Fibroblast of skin of back (primary cell): ENCODE data around the gene SIAE.
A peak's percentile ranks its signal among the peaks of the same experiment; 100 is the strongest.
"Not testable (repeated sequence)": the region's sequence is repeated elsewhere in the genome, so short reads cannot be mapped to it uniquely, and the experiment has no call there.

ENCODE experiments used
- DNase-seq: peaks from one replicate; pipeline ENCODE4 v3.0.0-alpha.2; 2013

The SIAE gene

DNA sequence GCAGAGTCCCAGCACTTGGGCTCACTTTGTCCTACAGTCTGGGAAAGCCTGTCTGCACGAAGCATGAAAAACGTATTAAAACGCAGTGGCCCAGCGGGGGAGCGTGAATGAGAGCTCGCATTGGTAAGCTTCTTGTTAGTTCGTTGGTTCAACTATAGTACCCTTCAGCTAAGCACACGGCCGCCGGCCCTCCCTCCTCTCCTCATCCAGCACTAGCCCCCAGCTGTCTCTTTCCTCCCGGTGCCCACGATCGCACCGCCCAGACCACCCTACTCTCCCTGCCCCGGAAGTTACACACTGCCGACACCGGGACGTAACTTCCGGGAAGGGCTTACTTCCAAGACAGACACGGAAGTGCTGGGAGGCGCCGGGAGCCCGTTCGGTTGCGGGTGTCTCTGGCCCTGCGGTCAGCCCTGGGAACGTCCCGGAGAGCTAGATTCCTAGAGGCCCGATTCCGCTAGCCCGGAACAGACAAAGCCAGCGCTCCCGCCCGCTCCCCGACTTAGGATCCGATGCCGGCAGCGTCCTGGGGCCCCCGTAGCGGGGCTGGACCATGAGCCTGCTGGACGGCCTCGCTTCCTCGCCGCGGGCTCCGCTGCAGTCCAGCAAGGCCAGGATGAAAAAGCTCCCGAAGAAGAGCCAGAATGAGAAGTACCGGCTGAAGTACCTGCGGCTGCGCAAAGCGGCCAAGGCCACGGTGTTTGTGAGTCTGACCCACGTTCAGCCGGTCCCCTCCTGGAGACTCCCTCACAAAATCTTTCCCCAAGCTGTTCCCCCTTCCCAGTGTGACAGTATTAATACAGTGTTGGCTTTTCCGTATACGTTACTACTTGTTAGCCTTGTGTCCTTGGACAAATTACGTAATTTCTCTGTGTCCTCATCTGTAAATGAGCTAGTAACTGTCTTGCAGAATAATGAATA lies 50.7 kb downstream of the SIAE start, which contains the start of gene TBRG1:
Gene TBRG1, plus strand, starts transcription at position 334 of the 921 bp plus-strand sequence. Its CDS starts 220 bp downstream, at position 554.
- DNase-seq = peak; percentile 92

DNA sequence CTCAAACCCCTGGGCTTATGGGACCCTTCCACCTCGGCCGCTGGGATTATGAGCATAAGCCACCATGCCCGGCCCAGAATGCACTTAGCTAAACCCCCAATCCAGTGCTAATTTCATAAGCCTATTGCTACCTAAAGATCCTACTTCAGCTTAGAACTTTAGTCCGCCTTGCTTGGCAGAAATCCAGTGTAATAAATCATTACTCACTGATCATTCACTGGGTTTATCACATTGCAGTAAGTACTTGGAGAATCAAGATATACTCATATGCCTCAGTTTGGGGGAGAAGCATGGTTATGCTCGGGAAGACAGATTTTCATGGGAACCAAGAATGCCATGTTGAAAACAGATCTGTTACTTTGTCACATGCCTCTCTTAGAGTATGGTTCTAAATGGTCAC lies 54.7 kb downstream of the SIAE start:
- no peak for DNase-seq

DNA sequence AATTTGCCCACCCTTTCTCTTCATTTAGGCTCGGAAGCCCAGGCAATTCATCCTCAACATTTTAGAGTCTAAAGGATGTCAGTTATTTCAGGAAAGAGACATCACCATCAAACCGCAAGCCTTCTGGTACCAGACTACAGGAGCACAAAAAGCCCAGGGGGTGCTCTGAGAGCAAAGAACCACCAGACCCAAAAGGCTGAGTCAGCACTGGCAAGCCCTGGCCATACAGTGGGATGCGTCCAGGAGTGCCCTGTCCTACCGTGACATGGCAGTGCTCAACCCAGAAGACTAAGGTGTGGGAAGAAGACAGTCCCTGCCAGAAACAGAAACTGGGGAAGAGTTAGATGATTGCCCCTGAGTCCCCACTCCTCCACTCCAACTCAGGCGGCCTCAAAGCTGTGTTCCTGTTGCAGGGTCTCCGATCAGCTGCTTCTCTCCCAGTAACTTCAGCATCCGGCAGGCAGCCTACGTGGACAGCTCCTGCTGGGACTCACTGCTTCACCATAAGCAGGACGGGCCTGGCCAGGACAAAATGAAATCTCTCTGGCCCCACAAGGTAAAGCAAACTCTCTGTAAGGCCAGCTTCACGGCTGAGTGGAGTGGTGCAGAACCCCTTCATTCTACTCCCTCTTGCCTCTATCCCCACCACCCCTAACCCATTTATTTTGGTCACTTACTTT lies 60.8 kb downstream of the SIAE start:
- DNase-seq = no peak

DNA sequence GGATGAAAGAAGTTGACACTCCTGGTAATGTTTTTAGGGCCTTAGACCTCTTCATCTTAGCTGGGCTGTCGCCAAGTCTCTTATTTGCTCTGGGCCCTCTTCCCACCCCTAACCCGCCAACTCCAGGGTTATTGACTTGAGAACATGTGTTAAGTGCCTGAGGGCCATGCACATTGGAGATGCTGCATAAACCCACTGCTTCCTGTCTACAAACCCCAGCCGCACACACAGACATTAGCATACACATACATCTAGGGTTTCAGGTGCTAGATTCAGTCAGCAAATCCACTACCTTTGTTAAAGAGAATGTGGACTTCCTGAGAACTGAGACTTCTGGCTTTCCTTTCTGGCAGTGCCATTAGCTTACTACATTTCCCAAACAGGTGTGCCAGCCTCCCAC lies 61.5 kb downstream of the SIAE start:
- no peak for DNase-seq

DNA sequence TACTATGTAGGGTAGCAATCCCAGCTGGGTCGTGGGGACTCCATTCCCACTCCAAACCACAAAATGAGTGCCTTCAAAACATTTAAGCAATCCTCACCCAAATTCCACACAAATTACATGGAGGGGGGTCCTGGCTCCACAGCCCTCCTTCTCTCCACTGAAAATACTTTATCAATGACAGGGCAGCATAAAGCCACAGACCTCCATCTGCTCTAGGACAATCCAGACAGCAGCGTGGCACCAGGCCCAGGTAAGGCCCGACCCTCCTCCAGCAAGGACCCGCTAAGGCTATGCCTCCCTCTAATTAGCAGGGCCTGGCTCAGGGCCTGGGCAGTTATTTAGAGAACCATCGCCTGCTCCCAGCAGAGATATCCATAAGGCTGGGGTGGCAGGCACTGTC lies 62.5 kb downstream of the SIAE start, which contains the start of gene PANX3:
Gene PANX3, plus strand, starts transcription at position 365 of the 400 bp plus-strand sequence. CDS start 129 bp downstream, outside the sequence.
- DNase-seq = no peak

GRCh38 chr11:124610295-124610694 lies 63.2 kb downstream of the SIAE start:
- no peak for DNase-seq

DNA sequence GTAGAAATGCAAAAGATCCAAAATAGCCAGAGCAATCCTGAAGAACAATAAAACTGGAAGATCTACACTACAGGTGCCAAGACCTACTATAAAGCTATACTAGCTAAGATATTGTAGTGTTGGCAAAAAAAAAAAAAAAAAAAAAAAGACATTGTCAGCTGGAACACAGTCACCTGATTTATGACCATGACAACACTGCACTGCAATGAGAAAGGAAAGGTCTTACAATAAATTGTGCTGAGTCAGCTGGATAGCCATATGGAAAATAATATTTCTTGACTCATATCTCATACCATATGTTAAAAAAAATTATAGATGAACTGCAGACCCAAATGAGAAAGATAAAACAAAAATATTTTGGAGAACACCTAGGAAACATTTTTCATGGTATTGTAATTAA lies 65.4 kb downstream of the SIAE start:
- no peak for DNase-seq

GRCh38 chr11:124605719-124606118 lies 67.8 kb downstream of the SIAE start:
- no peak for DNase-seq

DNA sequence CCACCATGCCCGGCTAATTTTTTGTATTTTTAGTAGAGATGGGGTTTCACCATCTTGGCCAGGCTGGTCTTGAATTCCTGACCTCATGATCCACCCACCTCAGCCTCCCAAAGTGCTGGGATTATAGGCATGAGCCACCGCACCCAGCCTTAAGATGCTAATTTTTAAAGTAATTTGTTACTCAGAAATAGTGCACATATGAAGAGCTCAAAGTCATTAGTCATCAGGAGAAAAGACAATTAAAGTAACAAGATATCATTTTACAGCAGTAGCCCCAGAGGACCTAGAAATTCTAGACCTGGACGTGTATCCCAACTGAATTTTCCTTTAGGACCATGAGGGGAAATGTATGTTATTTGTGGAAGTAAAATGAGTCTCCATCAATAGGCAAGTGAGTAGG lies 70.8 kb downstream of the SIAE start:
- not testable (repeated sequence) for DNase-seq

DNA sequence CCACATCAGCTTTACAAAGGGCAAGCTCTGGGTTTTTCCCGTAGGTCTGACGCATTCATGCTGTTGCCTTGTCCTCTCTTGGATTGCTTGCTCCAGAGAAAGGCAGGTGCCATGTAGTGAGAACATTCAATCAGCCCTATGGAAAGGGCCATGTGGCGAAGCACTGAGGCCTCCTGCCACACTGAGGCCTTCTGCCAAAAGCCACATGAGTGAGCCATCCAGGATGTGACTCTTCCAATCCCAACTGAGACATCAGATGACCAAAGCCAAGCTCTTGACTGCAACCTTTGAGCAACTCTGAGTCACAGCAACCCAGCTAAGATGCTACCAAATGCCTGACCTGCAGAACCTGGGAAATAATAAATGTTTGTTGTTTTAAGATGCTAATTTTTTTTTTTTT lies 71.3 kb downstream of the SIAE start:
- peak; percentile 66 for DNase-seq

- DNase-seq = no peak
Measured at GRCh38 chr11:124600621-124601320, 72.8 kb downstream of the SIAE start.

- DNase-seq = no peak
Measured at GRCh38 chr11:124597626-124598025, 75.9 kb downstream of the SIAE start.

GRCh38 chr11:124595302-124595701 lies 78.2 kb downstream of the SIAE start:
- no peak for DNase-seq

DNA sequence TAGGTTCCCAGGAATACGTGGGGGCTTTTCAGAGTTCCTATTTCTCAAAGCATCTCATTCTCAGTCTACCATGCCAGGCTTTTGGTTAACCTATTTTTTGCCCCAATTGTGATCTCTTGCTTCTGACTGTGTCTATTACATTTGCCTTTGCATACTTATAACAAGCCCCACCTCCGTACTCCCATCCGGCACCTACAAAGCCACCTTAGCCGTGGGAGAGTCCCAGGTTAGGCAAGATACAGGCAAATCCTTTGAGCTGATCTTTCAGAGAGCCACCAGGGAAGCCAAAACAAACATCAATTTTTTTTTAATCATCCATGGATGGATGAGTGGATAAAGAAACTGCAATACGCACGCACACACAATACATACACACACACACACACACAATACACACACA lies 80.9 kb downstream of the SIAE start:
- no peak for DNase-seq

DNA sequence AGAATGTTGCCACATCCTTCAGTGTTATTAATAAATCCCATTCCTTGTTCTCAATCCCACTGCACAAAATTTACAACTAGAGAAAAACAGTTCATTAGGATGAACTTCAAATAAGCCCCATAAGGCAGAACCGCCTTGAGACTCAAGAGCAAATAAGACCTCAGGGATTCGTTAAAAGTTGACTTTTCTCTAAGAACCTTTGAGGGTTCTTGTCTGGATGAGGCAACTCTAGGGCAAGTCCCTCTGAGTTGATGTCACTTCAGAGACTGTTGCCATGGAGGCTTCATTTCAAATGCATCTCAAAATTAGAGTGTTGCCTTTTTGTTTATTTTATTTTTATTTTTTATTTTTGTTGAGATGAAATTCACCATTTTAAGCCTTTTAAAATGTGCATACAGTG lies 82.1 kb downstream of the SIAE start:
- DNase-seq = no peak

- peak; percentile 59 for DNase-seq
Measured at GRCh38 chr11:124586238-124586860, 87.2 kb downstream of the SIAE start.

DNA sequence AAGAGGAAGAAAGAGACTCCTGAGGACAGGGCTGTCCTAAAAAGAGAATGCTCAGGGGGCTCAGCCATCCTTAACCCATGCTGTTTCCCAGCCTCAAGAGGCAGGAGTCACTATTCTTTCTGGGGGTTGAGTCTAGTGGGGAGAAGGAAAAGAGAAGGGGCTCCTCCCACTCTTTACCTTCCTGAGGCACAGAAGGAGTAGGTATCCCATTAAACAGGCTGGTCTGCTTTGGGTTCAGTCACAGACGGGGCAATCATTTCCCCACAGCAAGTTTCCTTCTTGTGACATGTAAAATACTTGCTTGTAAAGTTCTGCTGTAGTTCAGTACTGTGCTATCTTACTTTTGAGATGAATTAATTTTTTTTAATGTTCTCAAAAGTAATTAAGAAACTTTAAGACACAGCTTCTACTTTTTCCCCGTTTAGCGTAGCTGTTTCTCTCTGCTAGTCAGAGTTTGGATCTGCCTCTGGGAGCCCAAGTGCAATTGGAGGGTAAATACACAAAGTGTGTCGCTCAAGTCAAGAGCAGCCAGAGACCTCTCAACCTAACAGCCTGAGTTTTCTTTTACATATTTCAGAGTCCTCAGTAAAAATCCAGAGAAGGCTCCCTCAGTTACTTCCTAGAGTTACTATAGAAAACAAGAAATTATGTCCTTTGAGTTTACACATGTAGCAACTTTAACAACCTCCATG lies 88.7 kb downstream of the SIAE start:
- DNase-seq = no peak

GRCh38 chr11:124583781-124584180 lies 89.8 kb downstream of the SIAE start:
- no peak for DNase-seq
